NK-92 (cell line): ENCODE data around the gene COL4A6.

ENCODE experiments used
- DNase-seq: peaks from one replicate; lab custom pipeline; 2025; ENCODE audit not compliant: unreplicated experiment; lab: John Stamatoyannopoulos, UW

The COL4A6 gene

GRCh38 chrX:108271397-108271787 lies 166.8 kb downstream of the COL4A6 start:
- no peak for DNase-seq

- no peak for DNase-seq
These were observed 167.4 kb downstream of the COL4A6 start for GRCh38 chrX:108270739-108271396.

GRCh38 chrX:108270280-108270679 lies 167.9 kb downstream of the COL4A6 start:
- DNase-seq: no peak

DNA sequence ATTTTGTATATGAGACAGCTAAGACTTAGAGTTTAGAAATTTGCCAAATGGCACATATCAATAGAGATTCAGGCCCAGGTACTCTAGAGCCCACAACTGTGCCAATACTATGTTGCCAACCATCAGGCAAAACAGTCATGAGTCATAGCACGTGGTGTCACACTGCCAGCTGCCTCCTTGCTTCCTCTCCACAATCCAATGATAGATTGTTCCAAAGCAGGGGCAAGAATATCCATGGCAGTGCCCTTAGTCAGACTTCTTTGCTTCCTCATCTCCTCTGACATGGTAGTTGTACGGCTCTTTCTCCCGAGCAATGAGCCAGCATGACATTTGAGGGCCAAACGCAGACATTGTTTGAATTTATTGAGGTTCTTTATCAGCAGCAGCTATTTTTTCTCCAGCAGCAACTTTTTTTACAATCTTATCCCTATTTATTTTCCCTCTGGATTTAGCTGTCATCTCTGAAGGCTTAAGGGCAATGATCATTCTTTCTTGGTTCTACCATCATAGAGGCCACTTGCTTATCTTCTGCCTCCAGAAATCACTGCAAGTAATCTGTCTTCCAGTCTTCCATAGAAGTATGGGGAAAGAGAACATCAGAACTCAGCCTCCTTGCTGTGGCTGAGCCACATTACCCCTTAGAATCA lies 169.7 kb downstream of the COL4A6 start:
- no peak for DNase-seq

GRCh38 chrX:108267557-108267956 lies 170.7 kb downstream of the COL4A6 start:
- DNase-seq: no peak

DNA sequence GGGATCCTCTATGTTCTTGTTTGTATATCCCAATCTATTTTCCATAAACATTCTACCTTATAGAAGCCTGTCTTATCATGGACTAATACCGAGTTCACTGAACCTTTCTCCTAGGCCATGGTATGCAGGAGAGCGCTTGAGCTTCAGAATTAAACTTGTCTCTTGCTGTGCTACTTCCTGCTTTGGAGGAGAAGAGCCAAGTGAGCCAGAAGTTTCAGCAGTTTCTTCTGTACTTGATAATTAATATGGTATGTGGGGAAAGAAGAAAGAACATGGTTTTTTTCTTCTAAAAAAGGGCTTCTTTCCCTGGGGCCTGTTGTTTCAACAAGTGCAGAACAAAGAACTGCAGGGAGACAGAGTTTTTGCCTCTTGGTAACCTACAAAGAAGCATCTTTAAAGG lies 173.8 kb downstream of the COL4A6 start:
- no peak for DNase-seq

DNA sequence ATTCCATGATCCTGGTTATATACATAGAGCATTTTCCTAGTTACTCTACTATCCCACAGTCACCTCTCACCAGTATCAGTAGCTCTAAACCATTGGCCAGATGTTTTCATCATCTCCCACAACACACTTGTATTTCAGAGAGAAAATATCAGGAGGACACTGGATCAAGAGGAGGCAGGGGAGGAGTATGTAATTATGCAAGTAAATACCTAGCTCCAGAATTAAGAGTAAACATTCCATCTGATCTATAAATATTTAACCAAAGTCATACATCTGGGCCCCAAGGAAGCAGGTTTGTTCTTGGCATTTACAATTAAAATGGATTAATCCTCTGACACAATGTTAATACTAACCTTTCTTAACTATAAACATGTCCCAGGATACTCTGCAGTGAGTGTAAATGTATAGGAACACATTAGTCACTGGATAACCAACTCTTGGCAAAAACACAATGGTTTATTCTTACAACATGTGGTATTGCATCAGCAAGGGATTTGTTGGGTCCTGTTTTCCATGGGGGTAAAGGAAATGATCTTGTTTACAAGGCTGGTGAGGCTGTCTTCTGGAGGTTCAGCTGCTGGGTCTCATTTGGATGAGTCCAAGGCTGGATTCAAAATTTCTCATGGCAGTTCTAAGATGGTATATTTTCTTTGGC lies 176.5 kb downstream of the COL4A6 start:
- no peak for DNase-seq

GRCh38 chrX:108257556-108257955 lies 180.7 kb downstream of the COL4A6 start:
- DNase-seq: no peak

DNA sequence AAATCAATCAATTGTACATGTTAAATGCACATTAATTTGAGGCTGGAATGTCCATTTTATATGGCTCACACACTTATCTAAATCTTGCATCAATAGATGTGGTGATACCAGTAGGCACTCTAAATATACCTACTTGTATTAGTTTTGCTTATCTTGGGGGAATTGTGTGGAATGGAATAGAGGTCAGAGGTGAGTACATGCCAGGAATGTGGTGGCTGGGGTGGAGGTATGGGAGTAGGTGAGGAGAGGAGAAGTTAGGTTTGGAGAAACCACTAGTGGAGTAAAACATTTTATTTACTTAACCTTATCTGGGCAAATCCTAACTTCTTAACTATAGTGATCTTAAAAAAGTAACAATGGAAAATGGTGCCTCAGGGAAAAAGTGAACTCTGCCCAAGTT lies 183.6 kb downstream of the COL4A6 start:
- no peak for DNase-seq

- DNase-seq: no peak
These were observed 187.3 kb downstream of the COL4A6 start for GRCh38 chrX:108250654-108251579.

GRCh38 chrX:108246304-108246954 lies 191.8 kb downstream of the COL4A6 start:
- no peak for DNase-seq

- no peak for DNase-seq
These were observed 192.8 kb downstream of the COL4A6 start for GRCh38 chrX:108245462-108245861.

- no peak for DNase-seq
These were observed 202.2 kb downstream of the COL4A6 start for GRCh38 chrX:108235986-108236385.

GRCh38 chrX:108230574-108230973 lies 207.6 kb downstream of the COL4A6 start:
- no peak for DNase-seq

DNA sequence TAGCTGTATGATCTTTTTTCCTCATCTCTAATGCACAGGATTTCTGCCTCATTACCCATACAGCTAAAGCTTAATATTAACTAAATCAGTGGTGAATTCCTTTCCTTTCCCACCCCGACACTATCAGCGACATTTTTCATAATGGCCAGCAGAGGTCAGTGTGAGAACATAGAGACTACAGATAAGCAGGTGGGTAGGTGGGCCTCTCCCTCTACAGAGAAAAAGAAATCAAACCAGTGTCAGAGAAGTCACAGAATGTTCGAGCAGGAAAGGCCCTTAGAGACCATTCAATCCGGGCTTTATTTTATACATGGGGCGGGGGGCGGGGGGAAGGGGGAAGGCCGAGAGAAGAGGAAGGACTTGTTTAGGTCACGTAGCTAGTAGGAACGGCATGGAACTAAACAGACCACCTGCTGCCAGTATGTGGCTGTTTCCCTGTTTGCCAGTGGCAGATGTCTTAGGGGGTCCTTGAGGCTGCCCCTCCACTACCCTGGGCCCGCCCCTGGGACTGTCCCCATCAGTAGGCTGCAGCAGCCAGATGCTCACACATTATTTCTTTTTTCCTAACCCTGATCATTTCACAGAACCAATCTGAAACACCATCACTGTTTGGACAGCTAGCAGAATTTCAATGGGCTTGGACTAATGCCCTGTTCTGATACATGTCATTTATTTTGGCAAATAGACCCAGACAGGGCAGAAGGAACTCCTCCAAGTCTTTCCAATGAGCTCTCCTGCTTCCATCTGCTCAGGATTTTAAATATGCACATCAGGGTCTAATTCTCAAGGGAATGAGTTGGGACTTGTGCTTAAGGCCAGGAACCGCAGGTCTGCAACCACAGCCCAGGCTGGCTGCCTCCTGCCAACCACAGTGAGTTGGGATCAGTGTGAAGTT lies 213.2 kb downstream of the COL4A6 start:
- no peak for DNase-seq

DNA sequence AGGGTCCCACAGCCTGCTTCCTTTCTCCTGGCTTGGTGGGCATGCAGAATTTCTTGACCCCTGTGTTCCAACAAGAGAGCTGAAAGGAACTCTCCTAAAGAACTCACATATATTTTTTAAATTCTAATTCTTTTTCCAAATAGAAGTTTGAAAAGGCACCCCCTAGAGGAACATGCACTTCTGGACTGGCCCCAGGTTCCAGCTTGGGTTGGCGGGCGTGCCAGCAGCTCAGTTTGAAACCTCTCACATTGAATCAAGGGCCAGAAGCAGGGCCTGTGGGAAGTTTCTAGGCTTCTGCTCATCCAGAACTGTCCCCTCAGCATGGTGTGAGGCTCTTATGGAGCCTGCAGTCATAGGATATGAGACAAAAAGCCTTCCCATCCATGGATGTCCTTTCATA lies 214.0 kb downstream of the COL4A6 start:
- DNase-seq: no peak

DNA sequence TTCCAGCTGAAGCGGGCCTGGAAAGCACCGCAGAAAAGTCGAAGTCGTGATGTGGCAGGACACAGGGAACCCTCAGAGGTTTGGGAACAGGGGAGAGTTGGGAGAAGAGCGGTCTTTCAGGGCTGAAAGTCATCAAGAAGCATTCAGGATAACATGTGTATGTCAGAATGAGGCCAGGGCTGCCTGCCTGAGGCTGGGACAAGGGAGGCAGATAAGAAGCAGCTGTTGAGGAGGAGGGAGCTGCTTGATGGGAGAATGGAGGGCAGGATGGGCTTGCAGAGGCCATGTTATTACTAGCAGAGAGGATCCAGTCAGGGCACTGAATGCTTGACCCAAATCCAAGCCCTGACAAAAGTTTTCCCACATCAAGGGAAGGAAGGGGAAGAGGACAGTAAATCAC lies 214.6 kb downstream of the COL4A6 start:
- no peak for DNase-seq

DNA sequence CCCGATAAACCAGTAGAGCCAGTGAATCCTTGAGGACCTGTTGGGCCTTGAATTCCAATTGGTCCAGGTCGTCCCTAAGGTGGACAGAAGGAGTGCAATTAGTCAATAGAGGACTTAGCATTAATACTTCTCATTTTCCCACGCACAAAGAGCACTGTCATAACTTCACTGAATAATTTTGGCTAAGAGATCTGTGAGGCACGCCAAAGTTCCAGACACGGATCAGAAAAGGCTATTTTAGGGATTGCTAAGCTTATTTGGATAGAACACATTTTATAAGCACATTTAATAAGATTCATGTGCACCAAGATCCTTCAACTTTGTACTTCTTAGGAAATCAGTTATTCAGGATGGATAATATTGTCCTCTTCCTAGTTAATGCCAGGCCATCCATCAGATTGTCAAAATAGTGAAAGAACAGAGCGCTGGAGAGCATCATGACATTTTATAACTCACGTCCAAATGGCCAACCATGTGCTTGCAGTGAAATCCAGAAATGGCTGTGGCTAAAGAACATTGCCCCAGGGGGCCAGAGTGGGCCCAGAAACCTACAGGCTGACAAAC lies 216.8 kb downstream of the COL4A6 start:
- DNase-seq: no peak

DNA sequence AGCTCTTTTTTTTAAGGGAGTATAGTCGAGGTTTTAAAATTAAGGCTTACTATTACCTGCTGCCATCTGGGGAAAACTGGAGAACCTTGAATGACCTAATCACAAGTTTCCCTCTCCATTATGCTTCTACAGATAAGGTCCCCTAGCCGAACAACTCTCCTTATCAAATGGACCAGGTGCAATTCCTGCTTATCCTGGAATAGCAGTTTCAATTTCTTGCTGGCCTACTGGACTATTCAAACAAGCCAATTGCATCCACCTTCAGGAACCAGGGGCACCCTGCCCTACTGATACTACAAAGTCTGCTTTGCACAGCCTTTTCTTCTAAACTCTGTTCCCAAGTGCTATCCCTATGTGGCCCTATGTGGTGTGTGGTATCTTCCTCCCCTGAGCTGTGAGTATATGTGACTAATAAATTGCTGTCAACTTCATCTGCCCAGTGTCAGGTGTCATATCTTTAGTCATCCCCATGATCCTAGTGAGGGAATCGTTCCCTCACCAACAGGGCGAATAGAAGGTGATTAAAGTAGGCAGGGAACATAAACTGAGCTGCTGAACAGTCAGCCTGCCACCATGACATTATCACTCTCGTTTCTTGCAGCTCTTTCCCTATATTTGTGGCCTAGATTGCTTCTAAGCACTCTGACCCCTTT lies 218.1 kb downstream of the COL4A6 start:
- DNase-seq: no peak
